Measurements from ENCODE around the gene PTPRE.

Gene PTPRE

GRCh38 chr10:128025437-128025836 is 118.5 kb downstream of the PTPRE start:
- TF ChIP-seq CTCF (IDR thresholded peaks at IDR 0.05; ENCODE audit: insufficient read depth, missing control alignments) = no peak
- DNase-seq (ENCODE audit: insufficient read length, low spot score) (no peak), FAIRE-seq (no peak)

DNA sequence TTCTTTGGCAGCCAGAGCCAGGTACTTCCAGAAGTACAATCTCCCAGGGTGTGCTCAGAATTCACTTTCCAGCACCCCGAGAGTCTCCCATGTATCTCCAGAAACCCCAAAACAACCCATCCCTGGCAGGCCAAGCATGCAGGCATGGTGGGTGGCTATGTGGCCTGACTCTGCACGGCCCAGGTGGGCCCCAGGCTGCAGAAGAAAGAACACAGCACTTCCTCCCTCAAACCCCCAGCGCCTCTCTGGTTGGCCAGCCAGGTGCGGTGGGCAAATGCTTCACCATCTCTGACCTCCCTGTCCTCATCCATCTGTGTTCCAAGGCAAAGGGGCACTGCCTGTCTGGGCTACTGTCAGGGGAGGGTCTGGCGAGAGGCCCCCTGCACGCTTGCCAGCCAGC is 119.0 kb downstream of the PTPRE start:
- no peak for FAIRE-seq
- TF ChIP-seq CTCF (IDR thresholded peaks at IDR 0.05; ENCODE audit: insufficient read depth, missing control alignments) = no peak
- DNase-seq (ENCODE audit: insufficient read length, low spot score) = no peak

DNA sequence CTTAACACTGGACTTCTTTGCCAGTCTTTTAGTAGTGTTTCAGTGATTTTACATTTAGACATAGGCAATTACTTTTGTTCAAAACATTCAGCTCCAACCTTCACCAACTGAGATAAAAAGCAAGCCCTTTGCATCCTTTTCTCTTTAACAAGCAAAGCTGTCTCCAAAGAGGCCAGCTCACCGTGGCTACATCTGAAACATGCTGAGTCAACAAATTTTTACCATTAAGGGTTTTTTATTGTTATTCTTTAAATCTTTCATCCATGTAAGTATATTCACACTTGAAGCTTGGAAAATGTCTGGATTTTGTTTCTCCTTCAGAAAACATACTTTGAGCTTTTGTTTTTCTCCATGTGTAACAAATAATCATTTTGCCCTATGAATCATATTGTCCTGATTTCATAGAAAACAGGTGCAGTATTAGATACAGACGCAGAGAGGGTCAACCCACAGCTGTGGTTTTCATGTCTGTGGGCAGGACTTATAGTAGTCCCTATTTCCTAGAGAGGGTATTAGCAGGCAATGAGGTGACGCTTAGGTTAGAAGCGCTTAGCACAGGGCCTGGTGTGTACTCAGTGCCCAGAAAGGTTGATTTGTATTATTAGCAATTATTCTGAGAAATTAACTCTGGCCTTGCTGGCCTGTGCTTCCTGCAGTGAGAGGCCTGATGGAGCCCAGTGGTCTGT is 119.9 kb downstream of the PTPRE start:
- FAIRE-seq = no peak
- no peak for TF ChIP-seq CTCF (IDR thresholded peaks at IDR 0.05; ENCODE audit: insufficient read depth, missing control alignments)
- no peak for DNase-seq (ENCODE audit: insufficient read length, low spot score)

- TF ChIP-seq CTCF (IDR thresholded peaks at IDR 0.05; ENCODE audit: insufficient read depth, missing control alignments) = no peak
- FAIRE-seq (no peak), DNase-seq (ENCODE audit: insufficient read length, low spot score) (no peak)
These were observed 120.4 kb downstream of the PTPRE start for GRCh38 chr10:128027306-128027705.

DNA sequence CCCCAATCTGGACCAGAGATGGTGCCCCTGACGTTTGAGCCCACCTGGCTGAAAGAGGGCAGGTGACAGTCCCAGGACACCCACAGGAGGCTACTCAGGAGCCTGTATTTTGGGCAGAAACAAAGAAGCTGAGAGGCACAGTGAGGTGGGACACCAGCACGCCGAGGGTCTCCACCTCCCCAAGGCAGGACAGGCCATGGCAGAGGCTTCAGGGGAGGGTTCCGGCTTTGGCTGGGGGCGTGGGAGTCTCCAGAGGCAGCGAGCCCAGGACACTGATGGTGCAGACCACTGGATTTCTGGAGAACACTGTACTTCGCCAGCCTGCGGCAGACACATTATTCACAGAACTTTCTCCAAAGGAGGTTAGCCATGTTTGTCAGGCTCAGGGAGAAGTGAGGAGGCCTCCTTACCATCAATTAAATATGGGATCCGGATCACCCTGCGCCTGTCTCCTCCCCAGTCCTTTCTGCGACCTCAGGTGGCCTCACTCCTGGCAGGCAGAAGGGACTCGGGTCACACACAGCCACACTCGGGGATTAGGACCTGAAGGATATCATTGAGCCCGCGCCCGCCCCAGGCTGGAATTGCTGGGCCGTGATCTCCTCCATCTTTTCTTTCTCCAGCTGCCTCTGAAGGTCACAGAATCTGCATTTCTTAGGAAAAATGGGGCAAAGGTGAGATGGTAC is 121.1 kb downstream of the PTPRE start:
- TF ChIP-seq CTCF (IDR thresholded peaks at IDR 0.05; ENCODE audit: insufficient read depth, missing control alignments) = no peak
- DNase-seq (ENCODE audit: insufficient read length, low spot score) (no peak), FAIRE-seq (no peak)

DNA sequence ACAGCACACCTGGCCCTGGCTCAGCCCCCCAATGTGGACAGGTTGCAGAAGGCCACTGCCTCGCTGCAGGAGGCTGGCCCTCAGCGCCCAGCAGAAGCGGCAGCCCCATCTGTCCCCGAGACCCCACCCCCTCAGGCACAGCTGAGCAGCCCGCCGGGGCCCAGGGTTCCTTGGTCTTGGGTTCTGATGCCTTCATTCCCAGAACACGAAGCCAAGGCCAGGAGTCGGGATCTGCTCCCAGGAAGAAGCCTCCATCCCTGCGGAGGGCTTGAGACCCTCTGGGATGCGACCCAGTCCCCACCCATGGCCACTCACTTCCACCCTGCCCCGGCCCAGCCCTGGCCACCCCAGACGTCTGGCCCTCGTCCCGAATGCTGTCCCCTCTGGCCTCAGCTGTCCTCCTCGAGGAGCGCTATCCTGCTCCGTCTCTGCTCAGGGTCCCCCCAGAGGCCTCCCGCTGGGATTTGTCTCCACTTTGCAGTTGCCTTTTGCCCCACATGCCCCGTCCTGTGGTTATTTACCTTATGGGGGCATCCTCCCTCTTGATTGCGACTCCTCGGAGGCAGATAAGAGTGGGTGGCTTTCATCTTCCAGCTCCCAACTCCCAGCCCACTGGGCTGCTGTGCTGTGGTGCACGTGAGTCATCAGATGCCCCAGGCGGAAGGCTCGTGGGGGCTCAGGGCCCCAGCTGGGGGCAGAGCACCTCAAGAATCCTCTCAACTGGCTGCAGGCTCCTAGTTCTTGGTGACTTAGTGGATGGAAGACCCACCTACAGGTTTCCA is 121.8 kb downstream of the PTPRE start:
- no peak for TF ChIP-seq CTCF (IDR thresholded peaks at IDR 0.05; ENCODE audit: insufficient read depth, missing control alignments)
- DNase-seq (ENCODE audit: insufficient read length, low spot score) (no peak), FAIRE-seq (no peak)
